GM04504 (cell line): ENCODE results near the gene PPP1R14C.
A peak's percentile ranks its signal among the peaks of the same experiment; 100 is the strongest.

Source experiments
- DNase-seq: peaks from one replicate; pipeline ENCODE4 v3.0.0-alpha.2; 2012; ENCODE audit warnings: low read depth

Gene PPP1R14C

GRCh38 chr6:150249261-150249660 is 106.4 kb downstream of the PPP1R14C start:
- DNase-seq = no peak

GRCh38 chr6:150250826-150251225 is 108.0 kb downstream of the PPP1R14C start:
- DNase-seq = no peak

GRCh38 chr6:150251566-150252186 is 108.8 kb downstream of the PPP1R14C start:
- DNase-seq = no peak

GRCh38 chr6:150252714-150253444 is 110.0 kb downstream of the PPP1R14C start:
- DNase-seq = no peak

- no peak for DNase-seq
Measured at GRCh38 chr6:150253489-150253888, 110.6 kb downstream of the PPP1R14C start.

GRCh38 chr6:150254770-150255169 is 111.9 kb downstream of the PPP1R14C start:
- no peak for DNase-seq

GRCh38 chr6:150255840-150256239 is 113.0 kb downstream of the PPP1R14C start:
- no peak for DNase-seq

GRCh38 chr6:150256618-150257272 is 113.9 kb downstream of the PPP1R14C start:
- peak; percentile 88 for DNase-seq

- no peak for DNase-seq
Measured at GRCh38 chr6:150258381-150258780, 115.5 kb downstream of the PPP1R14C start.

- DNase-seq = no peak
Measured at GRCh38 chr6:150260931-150261330, 118.1 kb downstream of the PPP1R14C start.

GRCh38 chr6:150261997-150262697 is 119.3 kb downstream of the PPP1R14C start:
- no peak for DNase-seq

- no peak for DNase-seq
Measured at GRCh38 chr6:150263765-150264404, 121.0 kb downstream of the PPP1R14C start.

- DNase-seq = no peak
Measured at GRCh38 chr6:150266309-150266708, 123.5 kb downstream of the PPP1R14C start.

GRCh38 chr6:150266963-150267685 is 124.3 kb downstream of the PPP1R14C start:
- DNase-seq = peak; percentile 46

GRCh38 chr6:150267686-150268561 is 125.1 kb downstream of the PPP1R14C start:
- DNase-seq = peak; percentile 48

- DNase-seq = no peak
Measured at GRCh38 chr6:150269130-150269856, 126.4 kb downstream of the PPP1R14C start.

- no peak for DNase-seq
Measured at GRCh38 chr6:150269857-150270223, 127.0 kb downstream of the PPP1R14C start.

GRCh38 chr6:150270330-150271052 is 127.6 kb downstream of the PPP1R14C start:
- DNase-seq = no peak

- DNase-seq = no peak
Measured at GRCh38 chr6:150271172-150271500, 128.3 kb downstream of the PPP1R14C start.
